HG03520 (cell line): Measurements from ENCODE around the gene SKI.
"Not testable (repeated sequence)": the region's sequence is repeated elsewhere in the genome, so short reads cannot be mapped to it uniquely, and the experiment has no call there.

Experiments used
- ATAC-seq: cut with Tn5 transposase; IDR thresholded peaks from one replicate; pipeline ENCODE4 v1.9.1; 2021; ENCODE audit warnings: mild to moderate bottlenecking, moderate library complexity; ENCODE audit not compliant: unreplicated experiment

SKI gene

GRCh38 chr1:2240270-2241156 lies 12.4 kb downstream of the SKI start:
- no peak for ATAC-seq

GRCh38 chr1:2241820-2242219 lies 13.7 kb downstream of the SKI start:
- ATAC-seq, result no peak

- ATAC-seq, result no peak
Observed at GRCh38 chr1:2242814-2243725, 15.0 kb downstream of the SKI start.

GRCh38 chr1:2247045-2247394 lies 18.9 kb downstream of the SKI start:
- ATAC-seq, result not testable (repeated sequence)

GRCh38 chr1:2247760-2248126 lies 19.6 kb downstream of the SKI start:
- no peak for ATAC-seq

GRCh38 chr1:2248127-2248826 lies 20.2 kb downstream of the SKI start:
- ATAC-seq, result no peak

GRCh38 chr1:2248854-2249558 lies 20.9 kb downstream of the SKI start:
- ATAC-seq, result no peak

GRCh38 chr1:2249559-2249906 lies 21.4 kb downstream of the SKI start:
- ATAC-seq, result no peak

- ATAC-seq, result no peak
Observed at GRCh38 chr1:2250721-2251281, 22.7 kb downstream of the SKI start.

GRCh38 chr1:2251363-2251762 lies 23.2 kb downstream of the SKI start:
- no peak for ATAC-seq

- no peak for ATAC-seq
Observed at GRCh38 chr1:2251786-2252185, 23.7 kb downstream of the SKI start.

GRCh38 chr1:2252423-2252822 lies 24.3 kb downstream of the SKI start:
- ATAC-seq, result no peak

GRCh38 chr1:2253036-2253796 lies 25.1 kb downstream of the SKI start:
- ATAC-seq, result no peak

- no peak for ATAC-seq
Observed at GRCh38 chr1:2253797-2254480, 25.8 kb downstream of the SKI start.

GRCh38 chr1:2255047-2255419 lies 26.9 kb downstream of the SKI start:
- ATAC-seq, result no peak

- peak; percentile 60 for ATAC-seq
Observed at GRCh38 chr1:2255420-2256369, 27.6 kb downstream of the SKI start.

GRCh38 chr1:2256435-2257244 lies 28.5 kb downstream of the SKI start:
- ATAC-seq, result no peak
